NCI-H146 treated with DMSO at 0.1 percent for 48 hours (cell line): Measurements from ENCODE around the gene UFD1.

ENCODE experiments used
- DNase-seq: peaks from one replicate; lab custom pipeline; 2025; ENCODE audit not compliant: unreplicated experiment; lab: John Stamatoyannopoulos, UW

The UFD1 gene

DNA sequence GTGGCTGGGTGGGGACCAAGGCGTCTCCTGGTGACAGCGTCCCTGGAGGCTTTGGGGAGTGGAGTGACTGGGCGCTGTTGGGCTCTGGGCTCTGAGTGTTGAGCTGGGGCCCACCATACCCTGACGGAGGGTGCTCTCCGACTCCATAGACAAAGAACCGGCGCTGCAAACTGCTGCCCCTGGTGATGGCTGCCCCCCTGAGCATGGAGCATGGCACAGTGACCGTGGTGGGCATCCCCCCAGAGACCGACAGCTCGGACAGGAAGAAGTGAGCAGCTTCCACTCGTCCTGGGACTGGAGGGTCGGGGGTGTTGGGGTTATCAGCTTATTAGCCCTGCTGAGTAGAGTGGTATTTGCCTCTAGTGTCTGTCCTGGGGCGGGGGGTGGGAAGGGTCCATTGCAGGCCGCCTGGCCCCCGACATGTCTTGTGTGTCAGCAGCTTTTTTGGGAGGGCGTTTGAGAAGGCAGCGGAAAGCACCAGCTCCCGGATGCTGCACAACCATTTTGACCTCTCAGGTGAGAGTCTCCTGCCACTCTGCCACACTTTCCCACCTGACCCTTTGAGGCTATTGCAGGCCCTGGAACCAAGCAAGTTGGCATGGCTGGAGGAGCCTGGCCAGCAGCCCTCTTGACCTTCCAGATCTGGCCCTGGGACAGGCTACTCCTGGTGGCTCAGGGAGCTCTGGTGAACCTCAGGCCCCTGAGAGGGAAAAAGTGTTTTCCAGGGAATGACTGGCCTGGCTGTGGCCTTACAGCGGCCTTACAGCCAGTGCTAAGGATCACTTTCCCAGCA lies 37.6 kb upstream of the UFD1 start:
- DNase-seq = no peak

DNA sequence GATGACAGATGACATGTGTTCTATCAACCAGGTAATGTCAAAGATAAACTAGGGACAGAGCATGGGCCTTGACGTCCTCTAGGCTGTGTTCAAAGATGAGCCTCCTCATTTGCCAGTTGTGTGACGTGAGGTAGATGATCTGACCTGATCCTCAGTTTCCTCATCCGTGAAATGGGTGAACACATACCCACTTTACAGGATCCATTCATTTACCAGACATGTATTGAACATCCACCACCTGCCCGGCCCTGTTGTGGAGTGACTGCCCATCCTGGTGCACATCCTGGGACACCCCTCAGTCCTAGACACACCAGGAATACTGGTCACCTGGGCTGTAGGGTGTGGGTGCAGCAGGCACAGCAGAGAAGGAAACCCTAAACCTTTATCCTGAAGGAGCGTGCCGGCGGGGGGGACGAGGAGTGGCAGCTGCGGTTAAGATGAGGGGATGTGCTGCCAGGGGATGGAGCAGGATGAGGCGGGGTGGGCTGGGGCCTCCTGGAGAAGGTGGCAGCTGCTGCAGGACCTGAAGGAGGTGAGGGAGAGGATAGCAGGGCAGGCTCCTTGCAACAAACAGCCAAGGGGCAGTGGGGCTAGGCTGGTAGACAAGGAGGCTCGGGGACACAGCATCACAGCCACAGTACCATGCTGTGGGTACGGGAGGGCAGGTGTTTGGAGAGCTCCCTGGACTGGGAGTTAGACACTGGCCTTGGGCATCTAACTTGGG lies 36.8 kb upstream of the UFD1 start:
- no peak for DNase-seq

DNA sequence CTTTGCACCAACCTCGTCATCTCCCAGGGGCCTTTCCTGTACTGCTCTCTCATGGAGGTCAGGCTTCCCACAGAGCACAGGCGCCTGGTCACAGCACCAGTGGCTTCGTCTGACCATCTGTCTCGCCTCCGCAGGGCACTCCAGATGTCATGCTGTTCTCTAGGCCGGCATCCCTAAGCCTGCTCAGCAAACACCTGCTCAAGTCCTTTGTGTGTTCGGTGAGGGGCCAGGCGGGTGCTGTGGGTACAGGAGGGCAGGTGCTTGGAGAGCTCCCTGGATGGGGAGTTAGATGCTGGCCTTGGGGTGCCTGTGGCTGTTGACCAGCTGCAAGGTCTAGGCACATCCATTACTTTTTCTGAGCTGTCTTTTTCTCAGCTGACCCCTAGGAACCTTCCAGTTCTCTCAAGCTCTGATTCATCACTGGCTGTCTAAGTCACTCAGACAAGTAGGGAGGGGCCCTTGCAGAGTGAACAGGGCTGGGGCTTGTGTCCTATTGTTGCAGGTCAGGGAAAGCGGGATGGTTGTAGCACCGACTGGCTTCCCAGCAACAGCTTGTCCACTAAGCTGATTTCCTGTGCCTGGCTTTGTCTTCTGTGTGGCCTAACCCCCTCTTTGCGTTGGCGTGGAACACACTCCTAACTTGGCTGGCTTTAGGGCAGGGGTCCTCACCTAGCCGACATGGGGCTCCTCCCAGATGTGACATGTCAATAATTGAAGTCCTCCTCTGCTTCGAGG lies 36.0 kb upstream of the UFD1 start:
- DNase-seq = peak; percentile 94

DNA sequence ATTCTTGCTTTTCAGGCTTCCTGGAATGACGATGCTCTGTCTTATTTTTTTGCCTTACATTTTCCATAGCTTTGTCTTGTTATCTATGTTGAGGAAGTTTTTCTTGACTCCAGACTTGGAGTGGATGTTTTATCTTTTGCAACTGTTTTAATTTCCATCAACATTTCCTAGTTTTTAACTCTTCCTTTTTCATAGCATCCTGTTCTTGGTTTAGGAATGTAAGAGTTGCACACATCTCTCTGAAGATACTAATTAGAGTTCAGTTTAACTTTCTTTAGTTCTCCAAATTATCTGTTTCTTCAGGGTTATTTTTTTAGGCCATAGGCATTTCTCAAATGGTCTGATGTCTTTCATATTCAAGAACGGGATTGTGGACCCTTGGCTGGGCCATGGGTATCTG lies 34.8 kb upstream of the UFD1 start:
- no peak for DNase-seq

DNA sequence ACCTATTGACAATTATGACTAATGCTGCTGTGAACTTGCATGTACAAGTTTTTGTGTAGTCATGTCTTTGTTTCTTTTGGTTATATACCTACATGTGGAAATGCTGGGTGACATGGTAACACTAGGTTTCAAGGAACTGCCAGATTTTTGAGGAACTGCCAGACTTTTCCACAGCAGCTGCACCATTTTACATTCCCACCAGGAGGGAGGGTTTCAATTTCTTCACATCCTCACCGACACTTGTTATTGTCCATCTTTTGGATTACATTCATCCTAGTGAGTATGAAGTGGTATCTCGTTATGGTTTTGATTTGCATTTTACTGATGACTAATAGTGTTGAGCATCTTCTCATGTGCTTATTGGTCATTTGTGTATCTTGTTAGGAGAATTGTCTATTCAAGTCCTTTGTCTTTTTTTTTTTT lies 31.9 kb upstream of the UFD1 start:
- DNase-seq = no peak

DNA sequence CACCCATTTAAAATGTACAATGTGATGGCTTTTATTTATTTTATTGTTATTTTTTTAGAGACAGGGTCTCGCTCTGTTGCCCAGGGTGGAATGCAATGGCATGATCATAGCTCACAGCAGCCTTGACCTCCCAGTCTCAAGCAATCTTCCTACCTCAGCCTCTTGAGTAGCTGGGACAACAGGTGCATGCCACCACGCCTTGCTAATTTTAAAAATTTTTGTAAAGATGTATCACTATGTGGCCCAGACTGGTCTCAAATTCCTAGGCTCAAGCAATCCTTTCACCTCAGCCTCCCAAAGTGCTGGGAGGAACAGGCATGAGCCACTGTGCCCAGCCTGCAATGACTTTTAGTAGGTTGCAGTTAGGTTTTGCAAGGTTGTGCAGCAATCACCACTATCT lies 30.9 kb upstream of the UFD1 start:
- no peak for DNase-seq

DNA sequence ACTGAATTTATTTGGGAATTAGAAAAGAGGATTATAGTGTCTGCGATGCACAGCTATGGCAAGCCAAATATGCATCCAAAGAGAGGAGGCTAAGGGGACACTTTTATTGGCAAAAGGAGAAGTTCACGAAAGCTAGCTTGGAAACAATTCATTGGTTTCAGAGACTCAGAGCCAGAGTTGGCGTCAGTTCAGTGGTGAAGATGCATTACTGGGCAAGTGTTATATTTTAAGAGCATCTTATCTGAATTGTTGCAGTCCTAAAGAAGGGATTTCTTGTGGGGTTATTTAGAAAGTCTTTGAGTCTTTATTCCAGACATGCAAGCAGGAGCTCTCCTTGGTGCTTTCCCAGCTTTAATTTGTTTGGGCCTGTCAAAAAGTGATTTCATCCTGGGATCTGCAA lies 30.2 kb upstream of the UFD1 start:
- no peak for DNase-seq

DNA sequence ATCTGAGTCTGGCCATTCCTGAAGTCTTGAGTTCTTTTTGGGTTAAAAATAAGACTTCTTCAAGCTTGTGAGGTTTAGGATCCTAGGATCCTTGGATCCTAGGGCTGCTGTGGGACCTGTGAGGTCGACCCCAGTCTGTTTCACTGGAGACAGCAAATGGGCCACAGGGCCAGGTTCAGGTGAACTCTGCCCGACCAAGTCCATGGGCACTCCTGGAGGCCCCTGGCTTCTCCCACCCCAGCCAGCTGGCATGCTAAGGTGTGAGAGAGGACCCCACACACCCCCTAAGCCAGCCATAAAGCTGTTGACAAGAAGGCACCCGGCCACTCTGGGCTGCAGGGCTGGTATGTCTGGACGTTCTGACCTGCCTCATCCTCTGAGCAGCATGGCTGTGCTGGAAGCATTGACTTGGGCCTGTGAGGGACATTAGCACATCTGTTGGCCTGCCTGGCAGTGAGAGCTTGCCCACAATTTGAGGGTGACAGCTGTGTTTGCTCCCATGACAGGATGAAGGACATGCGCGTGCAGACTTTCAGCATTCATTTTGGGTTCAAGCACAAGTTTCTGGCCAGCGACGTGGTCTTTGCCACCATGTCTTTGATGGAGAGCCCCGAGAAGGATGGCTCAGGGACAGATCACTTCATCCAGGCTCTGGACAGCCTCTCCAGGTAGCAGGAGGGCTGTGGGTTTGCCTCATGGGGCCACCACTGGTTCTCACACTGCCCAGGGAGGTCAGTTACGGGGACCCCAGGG lies 29.2 kb upstream of the UFD1 start:
- no peak for DNase-seq

DNA sequence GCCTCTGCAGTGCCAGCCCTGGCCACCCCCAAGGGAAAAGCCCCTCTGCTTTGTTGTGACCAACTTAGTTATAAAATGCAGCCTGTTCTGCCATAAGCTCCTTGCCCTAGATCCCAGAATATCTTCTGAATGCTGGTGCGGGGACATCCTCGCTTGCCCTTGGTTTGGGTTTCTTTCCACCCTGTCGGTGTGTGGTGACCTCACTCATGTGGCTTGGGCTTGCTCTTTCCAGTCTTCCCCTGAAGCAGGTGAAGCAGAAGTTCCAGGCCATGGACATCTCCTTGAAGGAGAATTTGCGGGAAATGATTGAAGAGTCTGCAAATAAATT lies 28.5 kb upstream of the UFD1 start:
- DNase-seq = no peak

DNA sequence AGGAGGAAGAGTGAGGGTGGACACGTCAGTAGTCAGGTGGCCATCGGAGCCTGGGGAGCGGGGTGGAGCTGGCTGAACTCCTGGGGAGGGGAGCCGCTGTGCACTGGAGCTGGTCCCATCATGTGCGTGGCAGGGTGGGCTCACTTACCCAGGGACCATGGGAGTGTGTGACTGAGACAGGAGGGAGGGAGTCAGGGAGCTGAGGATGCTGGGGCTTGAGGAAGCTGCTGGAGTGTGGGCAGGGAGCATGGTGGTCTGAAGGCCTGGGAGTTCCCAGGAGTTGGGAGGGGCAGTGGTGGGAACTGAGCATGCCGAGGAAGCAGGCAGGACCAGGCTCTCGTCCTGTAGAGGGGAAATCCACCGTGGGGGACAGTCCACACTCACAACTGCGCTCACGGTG lies 27.2 kb upstream of the UFD1 start:
- no peak for DNase-seq

DNA sequence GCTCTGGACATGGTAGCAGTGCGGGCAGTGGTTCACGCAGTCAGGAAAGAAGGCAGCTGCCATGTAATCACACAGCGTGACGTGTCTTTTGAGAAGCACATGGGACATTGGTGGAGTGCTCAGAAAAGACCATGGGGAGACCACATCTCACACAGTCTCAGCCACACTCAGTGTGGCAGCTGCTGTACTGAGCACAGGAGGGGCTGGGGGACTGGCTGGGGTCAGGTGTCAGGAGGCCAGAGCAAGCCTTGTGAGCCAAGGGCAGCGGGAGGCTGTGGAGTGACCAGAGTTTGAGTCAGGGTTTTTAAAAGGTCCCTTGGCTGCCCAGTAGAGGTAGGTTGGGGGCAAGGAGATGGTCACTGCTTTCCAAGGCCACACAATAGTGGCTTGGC lies 26.7 kb upstream of the UFD1 start:
- no peak for DNase-seq

DNA sequence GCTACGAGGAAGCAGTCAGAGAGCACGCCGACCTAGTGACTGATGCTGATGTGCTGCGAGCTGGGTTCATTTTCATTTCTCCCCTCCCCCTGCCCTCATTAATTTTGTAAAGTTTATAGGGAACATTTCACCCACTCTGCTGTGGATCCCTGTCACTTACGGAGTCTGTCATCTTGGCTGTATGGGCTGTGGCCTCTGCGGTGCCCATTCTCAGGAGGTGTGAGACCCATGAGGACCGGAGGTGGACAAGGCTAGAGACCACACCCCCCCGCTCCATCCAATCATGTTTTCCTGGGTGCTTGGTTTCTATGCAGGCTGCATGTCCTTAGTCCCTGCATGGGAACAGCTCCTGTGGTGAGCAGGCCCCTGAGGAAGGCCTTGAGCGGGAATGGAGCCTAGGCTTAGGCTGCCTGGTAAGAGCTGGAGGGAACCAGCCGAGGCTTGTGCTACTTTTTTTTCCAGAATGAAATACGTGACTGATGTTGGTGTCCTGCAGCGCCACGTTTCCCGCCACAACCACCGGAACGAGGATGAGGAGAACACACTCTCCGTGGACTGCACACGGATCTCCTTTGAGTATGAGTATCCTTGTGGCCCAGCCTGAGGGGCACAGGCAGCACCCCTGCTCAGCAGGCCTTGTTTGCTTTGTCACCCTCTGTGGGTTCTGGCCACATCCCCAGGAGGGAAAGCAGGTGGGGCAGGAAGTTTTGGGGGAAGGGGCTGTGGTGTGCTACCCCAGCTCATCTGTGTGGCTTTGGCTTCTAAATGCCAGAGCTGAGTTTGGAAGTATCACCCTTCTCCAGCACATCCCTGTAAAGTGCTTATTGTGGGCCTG lies 26.1 kb upstream of the UFD1 start:
- DNase-seq = no peak

DNA sequence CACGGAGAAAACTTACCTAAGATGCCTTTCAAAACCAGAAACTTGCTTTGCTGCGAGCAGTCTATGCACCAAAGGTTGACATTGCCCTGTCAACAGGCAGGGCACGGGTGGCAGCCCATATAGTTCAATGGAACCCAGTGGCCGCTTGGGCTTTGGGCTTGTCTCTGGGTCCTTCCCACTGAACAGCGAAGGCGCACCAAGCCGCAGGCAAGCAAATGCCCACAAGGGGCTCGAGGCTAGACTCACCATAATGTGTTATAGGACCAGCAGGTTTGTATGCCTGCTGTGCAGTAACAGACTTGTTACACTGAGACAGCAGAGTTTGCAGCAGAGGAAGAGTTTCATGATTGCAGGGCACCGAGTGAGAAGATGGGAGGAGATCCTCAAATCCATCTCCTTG lies 24.9 kb upstream of the UFD1 start:
- DNase-seq = no peak

DNA sequence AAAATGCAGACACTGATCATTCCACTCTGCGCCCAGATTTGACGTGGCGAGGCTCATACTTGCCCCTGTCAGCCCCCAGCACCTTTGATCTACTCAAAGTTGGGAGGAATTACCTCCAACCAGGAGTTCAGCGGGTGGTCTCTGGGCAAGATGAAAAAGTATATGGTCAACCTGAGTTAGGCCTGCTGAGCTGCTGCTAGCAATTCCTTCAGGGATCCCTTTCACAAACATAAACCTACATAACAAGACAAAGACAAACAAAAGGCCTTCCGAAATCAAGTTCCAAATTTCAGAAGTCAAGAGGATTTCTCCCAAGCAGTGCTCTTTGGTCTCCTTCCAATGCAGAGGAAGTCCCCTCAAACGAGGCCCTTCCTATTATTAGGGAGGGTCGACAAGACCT lies 24.4 kb upstream of the UFD1 start:
- DNase-seq = no peak

DNA sequence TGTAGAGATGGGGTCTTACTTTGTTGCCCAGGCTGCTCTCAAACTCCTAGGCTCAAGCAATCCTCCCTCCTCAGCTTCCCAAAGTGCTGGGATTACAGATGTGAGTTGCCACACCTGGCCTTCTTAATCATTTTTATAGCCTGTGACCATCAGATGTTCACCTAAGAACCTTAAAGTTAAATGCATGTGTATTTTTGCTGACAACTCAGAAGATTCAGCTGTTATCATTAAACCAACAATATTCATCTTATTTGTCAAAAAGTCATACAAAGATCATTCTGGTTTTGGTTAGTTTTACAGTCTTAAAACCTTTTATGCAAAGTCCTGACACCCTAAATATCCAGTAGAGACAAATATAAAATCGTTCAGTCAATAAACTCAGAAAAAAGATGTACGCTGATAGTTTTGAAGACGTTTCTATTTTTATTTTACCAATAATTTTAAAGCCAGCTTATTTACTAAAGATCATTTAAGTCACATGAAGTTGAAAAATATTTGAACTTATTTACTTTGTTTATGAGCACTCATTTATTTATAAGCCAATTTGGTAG lies 23.0 kb upstream of the UFD1 start:
- no peak for DNase-seq

DNA sequence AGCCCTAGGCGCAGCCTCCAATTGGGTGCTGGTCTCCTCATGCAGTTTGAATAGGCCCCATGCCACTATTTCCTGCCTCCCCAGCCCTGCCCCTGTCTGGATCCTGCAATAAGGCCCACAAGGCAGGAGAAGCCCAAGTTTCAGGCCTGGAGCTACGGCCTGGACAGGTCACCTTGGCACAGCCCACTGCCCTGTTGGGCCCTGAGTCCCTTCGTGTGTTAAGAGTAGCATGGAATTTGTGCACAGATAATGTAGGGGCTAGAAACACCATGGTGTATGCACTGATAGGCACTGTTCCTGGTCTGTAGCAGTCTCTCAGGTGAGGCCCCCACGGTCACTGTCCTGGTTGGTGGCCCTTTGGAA lies 20.9 kb upstream of the UFD1 start:
- no peak for DNase-seq

DNA sequence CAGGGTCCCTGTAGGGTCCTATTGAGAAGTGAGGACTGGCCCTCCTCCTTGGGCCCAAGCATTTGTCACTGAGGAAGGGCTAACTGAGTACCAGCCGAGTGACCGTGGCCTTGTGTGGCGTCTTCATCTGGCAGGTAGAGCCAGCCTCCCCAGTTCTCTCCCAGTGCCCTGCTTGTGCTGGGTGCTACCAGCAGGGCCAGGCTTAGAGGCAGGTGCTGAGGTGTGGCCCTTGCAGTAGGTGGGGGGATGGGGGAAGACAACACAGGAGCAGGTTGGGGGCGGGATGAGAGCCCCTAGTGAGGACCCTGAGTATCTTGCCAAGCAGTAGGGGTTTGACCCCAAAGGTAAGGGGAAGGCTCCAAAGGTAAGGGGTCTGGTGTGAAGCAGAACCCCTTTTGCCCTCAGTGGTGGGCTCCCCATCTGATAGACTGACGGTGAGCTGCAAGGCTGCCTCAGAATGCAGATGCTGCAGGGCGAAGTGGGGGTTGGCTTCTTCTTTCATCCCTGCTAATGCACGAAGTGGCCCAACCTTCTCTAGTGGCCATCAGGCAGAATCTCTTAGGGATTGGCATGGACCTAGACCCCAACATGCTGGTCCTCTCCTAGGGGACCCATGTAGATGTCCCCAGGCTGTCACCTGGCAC lies 20.4 kb upstream of the UFD1 start:
- no peak for DNase-seq

DNA sequence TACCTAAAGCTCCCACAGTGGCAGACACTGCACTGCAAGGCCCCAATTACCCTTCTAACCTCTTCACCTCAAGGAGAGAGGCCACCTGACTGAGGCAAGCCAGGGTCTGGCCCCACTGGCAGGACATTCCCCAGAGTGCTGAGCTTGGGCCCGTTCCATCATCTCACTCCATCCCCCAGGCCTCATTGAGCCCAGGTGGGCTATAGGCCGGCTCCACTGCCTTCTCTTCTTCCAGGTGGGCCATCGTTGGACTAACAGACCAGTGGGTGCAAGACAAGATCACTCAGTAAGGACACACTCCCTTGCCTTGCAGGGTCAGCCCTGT lies 19.8 kb upstream of the UFD1 start:
- no peak for DNase-seq

DNA sequence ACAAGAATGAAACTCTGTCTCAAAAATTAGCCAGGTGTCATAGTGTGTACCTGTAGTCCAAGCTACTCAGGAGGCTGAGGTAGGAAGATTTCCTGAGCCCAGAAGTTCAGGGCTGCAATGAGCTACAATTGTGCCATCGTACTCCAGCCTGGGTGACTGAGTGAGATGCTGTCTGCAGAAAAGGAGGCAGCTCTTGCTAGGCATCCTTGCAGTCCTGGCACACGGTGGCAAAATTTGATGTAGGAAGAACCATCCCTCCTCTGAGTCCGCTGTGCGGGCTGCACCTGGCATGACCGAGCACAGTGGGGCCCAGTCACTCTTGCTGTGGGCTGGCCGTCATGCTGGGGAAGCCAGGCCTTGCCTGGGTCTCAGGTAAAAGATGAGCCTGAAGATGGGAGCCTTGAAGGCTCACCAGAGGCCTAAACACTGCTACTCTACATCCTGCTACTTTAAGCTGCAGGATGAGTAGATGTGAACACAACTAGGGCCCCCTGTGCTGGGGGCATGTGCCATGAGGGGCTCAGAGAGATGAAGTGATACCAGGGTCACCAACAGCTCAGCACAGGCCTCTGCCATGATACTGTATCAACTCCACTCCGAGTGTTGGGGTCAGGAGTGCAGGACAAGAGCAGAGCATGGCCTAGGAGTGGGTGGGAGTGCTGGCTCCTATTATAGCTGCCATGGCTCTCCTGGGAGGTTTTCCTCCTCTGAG lies 19.3 kb upstream of the UFD1 start:
- DNase-seq = no peak
